ENCODE data around the gene VPS13C.

Gene VPS13C

GRCh38 chr15:62046078-62046743 is 14.0 kb downstream of the VPS13C start:
- no peaks in the 10 kb centered on the region for H3K4me1 ChIP-seq

GRCh38 chr15:62035256-62035924 is 24.9 kb downstream of the VPS13C start:
- H3K4me3 ChIP-seq (ENCODE audit: low read depth, low read length) = no peak overlapping the region
- no peak for DNase-seq
- no peaks in the 10 kb centered on the region; the same call in 1 of the 2 replicates for H3K36me3 ChIP-seq
- no peaks in the 10 kb centered on the region for H3K27me3 ChIP-seq
- TF ChIP-seq CTCF (IDR thresholded peaks at IDR 0.05; ENCODE audit: low read depth, low read length) = no peak
- no peaks in the 10 kb centered on the region for H3K4me1 ChIP-seq
- H3K9me3 ChIP-seq = no peaks in the 10 kb centered on the region

More at GRCh38 chr15:62046078-62046743, 14.0 kb downstream of the VPS13C start:
- DNase-seq = no peak
- H3K9me3 ChIP-seq = no peaks in the 10 kb centered on the region; the same call in 1 of the 2 replicates
- TF ChIP-seq CTCF (IDR thresholded peaks at IDR 0.05; ENCODE audit: low read depth, low read length) = no peak
- no peak overlapping the region for H3K4me3 ChIP-seq (ENCODE audit: low read depth, low read length)
- H3K27me3 ChIP-seq = no peaks in the 10 kb centered on the region
- no peaks in the 10 kb centered on the region for H3K36me3 ChIP-seq

- H3K36me3 ChIP-seq = no peaks in the 10 kb centered on the region; the same call in 1 of the 2 replicates
- H3K4me3 ChIP-seq (ENCODE audit: low read depth, low read length) = no peak overlapping the region
- no peak for TF ChIP-seq CTCF (IDR thresholded peaks at IDR 0.05; ENCODE audit: low read depth, low read length)
These were observed 32.3 kb downstream of the VPS13C start for GRCh38 chr15:62027916-62028315.

GRCh38 chr15:62027263-62027565 is 33.0 kb downstream of the VPS13C start:
- Histone ChIP-seq H3K9me3 (no peaks in the 10 kb centered on the region), H3K27me3 (no peaks in the 10 kb centered on the region), H3K36me3 (no peaks in the 10 kb centered on the region; the same call in 1 of the 2 replicates), H3K4me3 (ENCODE audit: low read depth, low read length) (no peak overlapping the region), H3K4me1 (peaks cover 3% of the 10 kb centered on the region; the same call in 1 of the 2 replicates)
- no peak for DNase-seq
- no peak for TF ChIP-seq CTCF (IDR thresholded peaks at IDR 0.05; ENCODE audit: low read depth, low read length)

More at GRCh38 chr15:62027916-62028315, 32.3 kb downstream of the VPS13C start:
- Histone ChIP-seq H3K27me3 (no peaks in the 10 kb centered on the region), H3K4me1 (peaks cover 3% of the 10 kb centered on the region; the same call in 1 of the 2 replicates), H3K9me3 (no peaks in the 10 kb centered on the region)
- DNase-seq = no peak

GRCh38 chr15:62026487-62027262 is 33.6 kb downstream of the VPS13C start:
- no peak overlapping the region for H3K4me3 ChIP-seq (ENCODE audit: low read depth, low read length)
- no peaks in the 10 kb centered on the region for H3K9me3 ChIP-seq
- H3K27me3 ChIP-seq = no peaks in the 10 kb centered on the region
- DNase-seq = no peak
- peaks cover 3% of the 10 kb centered on the region; the same call in 1 of the 2 replicates for H3K4me1 ChIP-seq
- TF ChIP-seq CTCF (IDR thresholded peaks at IDR 0.05; ENCODE audit: low read depth, low read length) = no peak
- peaks cover 3% of the 10 kb centered on the region; the same call in 1 of the 2 replicates for H3K36me3 ChIP-seq
